NCI-H1092 (cell line): Measurements from ENCODE around the gene ELOVL6.
"Not testable (repeated sequence)": the region's sequence is repeated elsewhere in the genome, so short reads cannot be mapped to it uniquely, and the experiment has no call there.

Experiments
- DNase-seq: peaks from one replicate; lab custom pipeline; 2025; lab: John Stamatoyannopoulos, UW

ELOVL6 gene

DNA sequence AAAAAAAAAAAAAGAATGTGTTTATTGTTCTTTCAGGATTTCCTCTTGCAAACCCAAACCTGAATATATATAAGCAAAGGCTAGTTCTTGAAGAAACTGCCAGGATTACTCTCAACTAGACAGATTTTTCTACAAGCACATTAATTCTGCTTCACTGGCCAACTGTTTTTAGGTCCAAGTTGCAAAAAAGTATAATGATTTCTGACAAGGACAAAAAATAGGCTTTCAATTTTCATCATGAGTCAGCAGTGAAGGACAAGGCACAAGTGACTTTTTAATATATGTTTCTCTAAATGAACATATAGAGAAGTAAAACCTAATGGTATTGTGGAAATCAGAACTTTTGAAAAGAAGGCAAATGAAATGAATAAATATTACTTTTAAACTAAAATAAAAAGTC is 73.7 kb downstream of the ELOVL6 start:
- no peak for DNase-seq

DNA sequence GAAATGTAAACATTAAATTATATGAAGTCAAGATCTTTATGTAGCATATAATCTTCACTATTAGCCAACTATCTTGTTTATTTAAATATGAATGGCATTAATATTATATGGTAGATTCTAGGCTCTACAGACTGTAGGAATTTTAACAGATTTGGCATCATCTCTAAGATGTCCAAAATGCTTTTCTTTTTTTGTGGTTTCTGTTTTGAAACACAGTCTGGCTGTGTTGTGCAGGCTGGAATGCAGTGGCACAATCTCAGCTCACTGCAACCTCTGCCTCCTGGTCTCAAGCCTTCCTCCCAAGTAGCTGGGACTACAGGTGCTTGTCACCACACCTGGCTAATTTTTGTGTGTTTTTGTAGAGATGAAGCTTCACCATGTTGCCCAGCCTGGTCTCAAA is 76.2 kb downstream of the ELOVL6 start:
- DNase-seq = no peak

DNA sequence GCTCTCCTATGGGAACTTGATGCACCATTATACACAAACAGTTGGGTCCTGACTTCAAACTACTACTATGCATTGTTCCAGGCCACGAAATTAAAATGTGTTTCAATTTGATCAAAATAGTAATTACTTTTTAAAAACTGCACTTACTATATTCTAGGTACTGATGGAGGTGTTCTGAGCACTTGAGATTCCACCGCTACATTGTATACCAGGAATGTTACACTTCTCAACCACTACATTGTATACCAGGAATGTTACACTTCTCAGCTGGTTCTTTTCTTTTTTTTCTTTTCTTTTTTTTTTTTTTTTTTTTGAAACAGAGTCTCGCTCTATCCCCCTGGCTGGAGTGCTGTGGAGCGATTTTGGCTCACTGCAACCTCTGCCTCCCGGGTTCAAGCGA is 77.9 kb downstream of the ELOVL6 start:
- no peak for DNase-seq

DNA sequence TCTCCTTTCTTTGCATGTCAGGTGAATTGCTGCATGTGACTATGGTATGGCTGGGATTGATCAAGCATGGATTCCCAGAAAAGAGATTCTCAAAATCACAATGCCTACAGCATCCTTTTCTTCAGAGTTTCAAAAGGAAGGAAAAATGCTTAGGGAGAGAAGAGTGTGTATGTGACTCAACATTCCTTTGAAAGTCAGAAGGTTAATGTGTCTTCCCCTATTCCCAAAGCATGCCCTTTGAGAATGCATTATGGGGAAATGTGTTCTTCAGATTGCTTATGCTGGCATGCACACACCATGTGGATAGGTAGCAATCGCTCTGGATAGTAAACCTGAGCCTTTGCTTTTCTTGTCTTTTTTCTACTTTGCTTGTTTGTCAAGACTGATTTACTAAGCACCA is 78.5 kb downstream of the ELOVL6 start:
- no peak for DNase-seq

DNA sequence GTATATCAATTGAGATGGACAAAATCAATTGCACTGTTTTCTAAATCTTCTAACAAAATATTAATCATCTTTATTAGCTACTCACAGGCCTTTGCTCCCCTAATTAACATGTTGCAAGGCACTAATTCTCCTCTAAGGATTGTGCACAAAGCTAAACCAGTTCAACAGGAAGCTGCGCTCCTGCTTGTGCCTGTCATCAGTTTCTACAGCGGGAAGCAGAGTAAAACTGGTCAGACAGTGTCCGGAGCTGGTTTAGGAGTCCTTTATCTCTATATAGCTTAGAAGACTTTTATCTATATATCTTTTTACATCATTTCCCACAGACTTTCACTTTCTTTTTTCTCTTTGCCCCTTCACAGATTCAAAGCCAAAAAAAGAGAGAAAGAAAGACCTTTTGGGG is 79.1 kb downstream of the ELOVL6 start:
- no peak for DNase-seq

DNA sequence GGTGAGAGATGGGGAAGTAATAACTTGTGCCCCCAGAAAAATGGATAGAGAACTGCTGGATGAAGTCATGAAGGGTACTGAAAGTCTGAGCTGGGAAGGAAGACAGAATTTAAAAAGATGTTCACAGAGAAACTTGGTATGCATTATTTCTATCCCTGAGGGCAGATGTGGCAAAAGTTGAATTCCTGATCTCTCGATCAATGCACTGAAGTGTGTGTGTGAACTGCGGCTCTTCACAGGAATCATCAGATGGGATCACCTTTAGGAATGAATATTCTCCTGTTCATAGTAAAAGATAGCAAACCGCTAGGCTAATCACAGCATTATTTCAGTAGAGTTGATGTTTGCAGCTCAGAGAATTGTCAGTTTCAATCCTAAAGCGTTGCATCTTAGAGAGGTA is 86.4 kb downstream of the ELOVL6 start:
- no peak for DNase-seq

DNA sequence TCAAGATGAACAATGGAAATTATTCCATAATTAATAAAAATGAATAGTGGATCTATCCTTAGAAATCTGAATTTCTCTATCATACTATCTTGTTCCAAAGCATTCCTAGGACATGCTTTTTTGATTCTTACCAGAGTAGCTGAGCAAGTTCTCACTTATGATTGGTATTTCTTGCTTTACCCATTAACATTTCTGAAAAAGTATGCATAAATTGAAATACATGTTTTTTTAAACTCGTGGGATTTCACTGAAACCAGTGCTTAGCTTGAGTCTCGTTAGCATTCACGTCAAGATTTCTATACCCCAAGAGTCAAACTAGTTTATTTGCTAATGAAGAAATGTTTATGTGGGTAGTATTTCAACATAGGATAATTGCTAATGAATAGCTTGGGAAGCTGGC is 89.0 kb downstream of the ELOVL6 start:
- no peak for DNase-seq

DNA sequence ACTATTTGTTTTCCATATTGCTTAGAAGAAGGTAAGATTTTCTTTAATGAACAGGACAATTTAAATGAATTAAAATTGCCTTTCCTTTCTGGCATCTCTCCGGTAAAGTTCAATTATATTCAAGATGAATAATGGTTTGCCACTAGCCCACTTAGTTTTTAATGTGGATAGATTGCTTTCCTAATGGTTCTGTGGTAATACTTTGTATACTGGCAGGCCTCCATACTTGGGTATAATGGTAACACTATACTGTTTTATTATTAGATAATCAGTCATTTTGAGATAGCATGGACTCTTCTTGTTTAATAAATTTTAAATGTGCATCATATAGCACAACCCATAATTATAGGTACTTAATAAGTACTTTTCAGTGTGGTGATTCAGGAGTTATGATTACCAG is 89.5 kb downstream of the ELOVL6 start:
- no peak for DNase-seq

DNA sequence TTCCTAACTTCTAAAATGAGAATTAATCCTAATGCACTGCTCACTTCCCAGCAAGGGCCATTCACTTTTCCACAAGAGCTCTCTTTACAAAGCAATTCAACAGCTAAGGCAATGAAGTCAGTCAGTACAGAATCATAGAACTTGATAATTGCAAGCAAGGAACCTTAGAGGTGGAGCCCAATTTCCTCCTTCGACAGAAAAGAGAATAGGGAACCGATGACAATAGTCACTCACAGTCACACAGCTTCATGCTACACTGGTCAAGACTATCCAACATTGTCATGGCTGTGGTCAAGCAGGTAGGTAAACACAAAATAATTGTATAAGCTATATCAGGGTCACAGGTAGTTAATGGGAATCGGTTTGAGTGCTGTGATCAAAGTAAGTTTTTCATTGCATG is 90.0 kb downstream of the ELOVL6 start:
- DNase-seq = no peak

DNA sequence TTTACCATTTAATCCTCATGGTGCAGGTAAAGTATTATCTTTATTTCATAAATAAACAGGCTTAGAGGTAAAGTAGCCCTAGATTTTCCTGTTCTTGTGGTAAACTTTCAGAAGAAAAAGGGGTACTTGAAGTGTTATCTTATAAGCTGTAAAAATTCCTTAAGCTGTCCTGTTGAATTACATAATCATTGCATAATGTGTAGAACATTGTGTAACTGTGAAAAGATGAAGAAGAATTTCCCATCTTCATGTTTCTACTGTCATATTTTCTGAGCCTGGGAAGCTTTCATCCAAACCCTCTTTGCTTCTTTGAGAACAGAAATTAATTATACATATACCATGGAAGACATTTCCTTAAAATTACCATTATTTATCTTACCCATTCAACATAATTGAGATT is 90.5 kb downstream of the ELOVL6 start:
- no peak for DNase-seq

DNA sequence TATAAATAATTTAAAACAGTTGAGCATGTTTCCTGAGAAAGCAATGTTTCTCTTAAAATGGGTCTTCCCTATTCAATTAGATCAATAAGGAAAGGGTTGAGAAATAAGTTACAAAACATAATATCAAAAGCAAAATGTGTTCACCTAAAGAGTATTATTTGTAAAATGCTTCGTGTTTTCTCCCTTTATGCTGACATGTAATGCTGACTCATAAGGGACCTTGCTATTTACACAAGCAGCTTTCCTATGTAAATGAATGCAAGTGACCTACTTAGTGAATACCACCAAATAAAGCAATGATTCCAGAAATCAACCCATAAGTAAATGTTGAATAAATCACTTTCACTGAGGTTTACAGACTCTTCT is 91.5 kb downstream of the ELOVL6 start:
- no peak for DNase-seq

DNA sequence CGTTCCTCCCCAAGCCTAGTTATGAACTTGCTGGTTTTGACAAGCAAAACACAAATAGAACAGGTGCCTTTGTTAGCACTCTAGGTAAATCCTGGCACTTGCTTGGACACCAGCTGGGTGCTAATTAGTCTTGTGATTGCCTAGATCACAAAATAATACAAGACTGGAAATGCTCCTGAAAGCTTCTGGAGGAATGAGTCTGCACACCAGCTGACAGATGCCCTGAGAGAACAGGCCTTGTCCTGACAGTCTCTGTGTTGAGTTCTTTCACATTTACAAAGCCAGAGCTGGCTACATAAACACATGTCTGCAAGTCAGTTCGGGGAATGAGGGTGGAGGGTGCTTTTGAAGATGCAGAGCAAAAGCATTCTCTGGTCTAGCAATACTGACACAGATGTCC is 93.8 kb downstream of the ELOVL6 start:
- DNase-seq = no peak

DNA sequence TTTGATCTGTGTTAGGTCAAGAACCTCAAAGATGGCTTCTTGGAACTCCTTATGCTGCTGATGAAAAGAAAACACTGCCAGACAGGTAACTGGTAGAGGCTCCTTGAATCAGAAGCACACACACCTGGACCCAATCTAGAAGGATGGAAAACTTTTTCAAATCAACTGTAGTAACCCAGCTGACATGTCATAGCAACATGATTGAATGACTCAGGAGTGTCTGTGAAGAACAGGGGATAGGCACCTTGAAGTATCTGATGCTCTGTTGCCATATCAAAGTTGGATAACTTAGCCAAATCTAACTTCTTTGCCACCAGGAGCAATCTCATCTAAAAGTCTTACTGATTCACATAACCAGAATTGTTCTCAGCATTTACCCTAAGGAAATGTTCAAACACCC is 98.8 kb downstream of the ELOVL6 start:
- DNase-seq = no peak

DNA sequence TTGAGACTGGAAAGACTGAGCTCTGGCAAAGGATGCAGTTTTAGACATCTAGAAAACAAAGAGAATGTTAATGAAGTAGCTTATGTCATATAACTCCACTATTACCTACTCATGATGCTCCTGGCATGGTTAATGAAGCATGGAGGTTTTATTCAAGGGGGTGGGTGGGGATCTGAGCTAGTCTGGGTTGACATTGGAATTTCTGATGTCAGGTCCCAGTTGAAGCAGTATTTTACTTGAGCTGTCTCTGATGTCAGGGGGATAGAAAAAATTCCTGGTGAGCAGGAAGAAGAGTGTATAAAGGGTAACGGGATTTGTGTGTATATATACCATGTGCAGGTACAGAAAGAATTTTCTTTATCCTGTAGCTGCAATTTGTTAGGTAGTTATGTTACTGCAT is 102.0 kb downstream of the ELOVL6 start:
- DNase-seq = no peak

DNA sequence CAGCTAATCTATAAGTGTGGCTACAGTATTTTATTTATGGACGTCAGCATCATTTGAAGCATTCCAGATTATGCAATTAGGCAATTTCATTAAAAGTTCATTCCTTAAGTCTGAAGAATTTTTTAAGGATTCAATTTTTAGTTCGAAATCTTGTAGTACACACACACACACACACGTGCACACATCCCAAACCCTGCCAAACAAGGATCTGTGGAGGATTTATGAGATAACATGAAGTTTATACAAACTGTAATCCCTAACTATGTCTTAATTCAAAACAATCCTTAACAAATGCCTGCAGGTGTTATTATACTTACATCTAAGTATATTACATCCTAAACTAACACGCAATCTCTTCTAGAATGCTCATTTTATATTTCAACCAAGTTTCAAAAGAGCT is 105.8 kb downstream of the ELOVL6 start:
- no peak for DNase-seq

DNA sequence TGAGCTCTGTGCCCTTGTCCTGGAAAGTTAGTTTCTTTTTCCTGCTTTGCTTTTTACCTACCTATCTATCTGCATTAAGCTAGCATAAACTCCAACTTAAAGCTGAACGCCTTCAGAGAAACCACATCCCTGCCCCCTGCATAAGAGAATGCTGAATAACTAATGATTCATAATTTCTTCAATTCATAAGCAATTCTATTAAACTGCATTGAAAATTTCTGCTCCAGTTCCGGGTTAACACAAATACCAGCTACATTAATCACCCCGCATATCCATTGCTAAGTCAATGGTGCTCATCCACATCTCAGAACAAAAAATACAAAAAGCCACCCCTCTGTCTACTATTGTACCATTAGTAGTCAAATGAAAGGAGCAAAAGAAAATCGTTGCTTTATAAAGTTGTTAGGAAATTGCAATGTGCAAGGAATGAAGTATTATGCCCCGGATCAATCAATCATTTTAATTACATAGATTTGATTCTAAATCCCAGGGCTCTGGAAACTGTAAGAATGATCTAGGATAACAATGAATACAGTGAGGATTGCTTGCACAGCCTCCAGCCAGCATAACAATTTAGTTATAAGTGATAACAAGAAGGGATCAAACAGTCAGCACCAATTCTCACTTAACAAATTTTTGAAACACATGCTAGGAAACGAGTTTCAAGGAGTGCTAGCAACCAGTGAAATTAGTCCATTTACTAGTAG is 106.8 kb downstream of the ELOVL6 start:
- no peak for DNase-seq

DNA sequence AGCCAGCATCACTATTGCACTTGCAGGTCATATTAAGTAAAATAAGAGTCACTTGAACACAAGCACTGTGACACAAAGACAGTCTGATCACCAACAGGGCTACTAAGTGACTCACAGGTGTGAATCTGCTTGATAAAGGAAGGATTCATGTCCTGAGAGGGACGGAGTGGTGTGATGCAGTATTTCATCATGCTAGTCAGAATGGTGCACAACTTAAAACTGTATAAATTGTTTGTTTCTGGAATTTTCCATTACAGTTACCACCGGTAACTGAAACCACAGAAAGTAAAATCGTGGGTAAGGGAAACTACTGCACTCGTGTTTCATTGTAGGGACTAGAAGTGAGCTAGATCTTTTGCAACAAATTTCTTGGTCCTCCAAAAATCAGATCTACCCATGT is 109.7 kb downstream of the ELOVL6 start:
- no peak for DNase-seq

DNA sequence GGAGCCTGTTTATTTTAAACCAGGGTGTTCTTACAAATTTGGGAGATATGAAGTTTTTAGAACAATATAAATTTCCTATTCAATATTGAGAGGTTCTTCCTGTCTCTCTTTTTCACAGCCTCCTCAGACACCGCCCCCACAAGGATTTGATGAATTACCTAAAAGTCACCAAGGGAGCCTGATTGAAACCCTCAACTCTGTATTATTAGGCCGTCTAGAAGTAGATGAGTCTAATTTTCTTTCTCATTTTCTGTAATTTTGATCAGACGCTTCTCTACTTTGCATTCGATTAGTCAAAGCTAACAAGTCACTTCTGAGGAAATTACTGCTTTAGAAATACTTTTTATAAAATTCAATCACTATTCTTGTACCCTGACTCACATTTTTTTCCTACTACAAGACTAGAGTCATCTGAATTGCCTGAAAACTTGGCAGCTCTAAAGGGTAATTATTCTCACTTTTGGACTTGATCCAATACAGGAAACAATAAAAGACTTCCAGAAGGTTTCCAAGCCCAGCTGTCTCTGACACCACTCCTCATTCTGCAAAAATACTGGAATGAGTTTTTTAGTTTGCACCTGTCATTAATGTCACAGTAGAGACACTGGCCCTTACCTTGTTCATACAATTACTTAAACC is 111.2 kb downstream of the ELOVL6 start:
- peak; percentile 32 for DNase-seq

DNA sequence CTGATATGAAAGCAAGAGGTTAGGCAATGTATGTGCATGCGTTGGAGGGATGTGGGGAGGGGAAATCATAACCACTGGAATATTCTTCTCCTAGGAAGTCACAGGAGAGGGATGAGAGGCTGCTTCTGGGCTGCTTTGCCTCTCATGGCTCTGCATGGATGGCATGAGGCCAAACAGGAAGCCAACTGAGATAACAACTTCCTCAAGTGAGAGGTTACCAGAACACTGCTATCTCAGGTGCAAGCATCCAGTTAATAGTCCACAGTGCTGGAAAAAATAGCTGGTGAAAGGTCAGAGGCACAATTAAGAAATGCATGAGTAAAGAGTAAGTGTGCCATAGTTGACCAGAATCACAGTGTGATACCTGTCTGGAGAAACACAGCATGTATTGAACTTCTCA is 113.3 kb downstream of the ELOVL6 start:
- DNase-seq = no peak

DNA sequence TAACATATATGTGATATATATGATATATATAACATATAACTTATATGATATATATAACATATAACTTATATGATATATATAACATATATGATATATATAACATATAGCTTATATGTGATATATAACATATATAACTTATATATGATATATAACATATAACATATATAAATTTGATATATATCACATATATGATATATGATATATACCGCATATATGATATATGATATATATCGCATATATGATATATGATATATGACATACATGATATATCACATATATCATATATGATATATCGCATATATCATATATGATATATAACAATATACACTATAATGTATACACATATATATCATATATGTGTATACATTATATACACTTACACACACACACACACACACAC is 114.3 kb downstream of the ELOVL6 start:
- no peak for DNase-seq

DNA sequence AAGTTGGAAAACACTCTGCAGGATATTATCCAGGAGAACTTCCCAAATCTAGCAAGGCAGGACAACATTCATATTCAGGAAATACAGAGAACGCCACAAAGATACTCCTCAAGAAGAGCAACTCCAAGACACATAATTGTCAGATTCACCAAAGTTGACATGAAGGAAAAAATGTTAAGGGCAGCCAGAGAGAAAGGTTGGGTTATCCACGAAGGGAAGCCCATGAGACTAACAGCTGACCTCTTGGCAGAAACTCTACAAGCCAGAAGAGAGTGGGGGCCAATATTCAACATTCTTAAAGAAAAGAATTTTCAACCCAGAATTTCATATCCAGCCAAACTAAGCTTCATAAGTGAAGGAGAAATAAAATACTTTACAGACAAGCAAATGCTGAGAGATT is 120.3 kb downstream of the ELOVL6 start:
- DNase-seq = not testable (repeated sequence)

DNA sequence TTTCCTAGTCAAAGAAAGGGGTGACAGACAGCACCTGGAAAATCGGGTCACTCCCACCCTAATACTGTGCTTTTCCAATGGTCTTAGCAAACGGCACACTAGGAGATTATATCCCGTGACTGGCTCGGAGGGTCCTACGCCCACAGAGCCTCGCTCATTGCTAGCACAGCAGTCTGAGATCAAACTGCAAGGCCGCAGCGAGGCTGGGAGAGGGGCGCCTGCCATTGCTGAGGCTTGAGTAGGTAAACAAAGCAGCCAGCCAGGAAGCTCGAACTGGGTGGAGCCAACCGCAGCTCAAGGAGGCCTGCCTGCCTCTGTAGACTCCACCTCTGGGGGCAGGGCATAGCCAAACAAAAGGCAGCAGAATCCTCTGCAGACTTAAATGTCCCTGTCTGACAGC is 121.6 kb downstream of the ELOVL6 start:
- not testable (repeated sequence) for DNase-seq

DNA sequence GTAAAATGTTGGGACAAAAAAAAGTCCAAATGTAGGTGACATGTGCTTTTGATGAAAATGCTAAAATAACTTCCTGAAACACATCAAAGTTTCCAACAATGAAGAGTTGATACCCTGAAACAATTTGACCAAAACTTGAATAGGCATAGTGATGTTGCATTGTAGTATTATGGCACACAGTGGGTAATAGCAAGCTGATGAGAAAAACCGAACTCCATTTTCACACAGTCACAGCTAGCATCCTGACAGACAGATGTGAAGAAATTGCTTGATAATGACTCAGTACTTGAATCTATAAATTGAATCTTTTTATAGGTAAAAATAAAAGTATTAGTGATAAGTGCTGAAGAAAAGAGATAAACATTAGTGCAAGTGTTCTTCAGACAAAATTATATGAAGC is 122.5 kb downstream of the ELOVL6 start:
- DNase-seq = no peak

DNA sequence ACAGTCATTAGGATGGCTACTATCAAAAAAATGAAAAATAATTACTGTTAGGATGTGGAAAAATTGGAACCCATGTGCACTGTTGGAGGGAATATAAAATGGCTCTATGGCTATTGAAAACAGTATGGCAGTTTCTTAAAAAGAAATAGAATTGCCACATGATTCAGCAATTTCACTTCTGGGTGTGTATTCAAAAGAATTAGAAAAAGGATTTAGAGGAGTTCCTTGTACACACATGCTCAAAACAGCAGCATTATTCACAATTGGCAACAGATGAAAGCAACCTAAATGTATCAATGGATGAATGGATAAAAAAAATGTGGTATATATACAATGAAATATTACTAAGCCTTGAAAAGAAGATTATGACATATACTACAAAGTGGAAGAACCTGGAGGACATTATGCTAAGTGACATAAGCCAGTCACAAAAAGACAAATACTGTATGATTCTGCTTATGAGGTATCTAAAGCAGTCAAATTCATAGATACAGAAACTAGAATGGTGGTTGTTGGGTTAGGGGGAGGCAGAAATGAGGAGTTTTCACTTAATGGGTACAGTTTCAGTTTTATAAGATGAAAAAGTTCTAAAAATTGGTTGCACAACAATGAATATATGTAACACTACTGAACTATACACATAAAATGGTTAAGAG is 123.2 kb downstream of the ELOVL6 start:
- DNase-seq = no peak
